Naive thymus-derived CD4-positive, alpha-beta T cell (primary cell): ENCODE results near the gene ANKRD10. TPM values are rescaled to one million over a fixed set of nuclear protein-coding genes. Genes with fewer than 3 reads are reported as not detected.
A peak's percentile ranks its signal among the peaks of the same experiment; 100 is the strongest.

Experiments
- ATAC-seq: fragments of 150-1000 bp; cut with Tn5 transposase; 2 replicates; pipeline ENCODE4 v1.10.0; 2021; ENCODE audit warnings: mild to moderate bottlenecking, moderate library complexity
- CTCF ChIA-PET: fragments of 350-600 bp; sonication (Branson Sonifier 250); formaldehyde crosslinking; loops from one replicate; lab custom pipeline; 2021; ENCODE audit warnings: antibody characterized with exemption; lab: Charles Lee
- POLR2A ChIA-PET: fragments of 350-600 bp; sonication (Branson Sonifier 250); formaldehyde crosslinking; loops from one replicate; lab custom pipeline; 2021; ENCODE audit warnings: antibody characterized with exemption, inconsistent platforms; lab: Charles Lee
- DNase-seq, 9 donors: peaks; one replicate each; pipeline versions ENCODE4 v3.0.0 to v3.0.0-alpha.2; 2020 to 2022; ENCODE audit warnings: mixed read lengths in 1 of 9
- H3K27ac ChIP-seq: one replicate; pipeline ENCODE4 v1.7.0; 2013; ENCODE audit warnings: mild to moderate bottlenecking, low read depth, low read length, moderate library complexity
- H3K27me3 ChIP-seq, 2 donors: one replicate each; pipeline ENCODE4 v1.7.0; 2013; ENCODE audit warnings: low read length in 2 of 2, mild to moderate bottlenecking in 2 of 2, moderate library complexity in 2 of 2; ENCODE audit not compliant: control insufficient read depth in 2 of 2, insufficient read depth in 2 of 2
- H3K36me3 ChIP-seq, 3 experiments: 1 replicate in 2 of 3; 2 replicates in 1 of 3; pipeline ENCODE4 v1.7.0; 2013; ENCODE audit warnings: low read length in 3 of 3, mild to moderate bottlenecking in 3 of 3, moderate library complexity in 1 of 3; ENCODE audit not compliant: insufficient read depth in 3 of 3, control insufficient read depth in 2 of 3
- H3K4me1 ChIP-seq, 2 donors: one replicate each; pipeline ENCODE4 v1.7.0; 2013; ENCODE audit warnings: low read length in 2 of 2, mild to moderate bottlenecking in 2 of 2, moderate library complexity in 1 of 2; ENCODE audit not compliant: control insufficient read depth in 2 of 2, insufficient read depth in 2 of 2
- H3K4me3 ChIP-seq: 2 replicates; pipeline ENCODE4 v1.7.0; 2013; ENCODE audit warnings: mild to moderate bottlenecking, low read length
- H3K9me3 ChIP-seq, 3 experiments: 1 replicate in 2 of 3; 2 replicates in 1 of 3; pipeline ENCODE4 v1.7.0; 2013; ENCODE audit warnings: low read length in 3 of 3; ENCODE audit not compliant: control insufficient read depth in 2 of 3
- H3K27ac Mint-ChIP-seq, 9 donors: one replicate each; pipeline ENCODE4 v1.8.0; 2020 to 2022; ENCODE audit warnings: mixed read lengths in 9 of 9, mild to moderate bottlenecking in 8 of 9, moderate library complexity in 5 of 9, inconsistent platforms in 2 of 9
- H3K27me3 Mint-ChIP-seq, 5 donors: one replicate each; pipeline ENCODE4 v1.8.0; 2021 to 2022; ENCODE audit warnings: mixed read lengths in 5 of 5, mild to moderate bottlenecking in 1 of 5
- H3K36me3 Mint-ChIP-seq, 5 donors: one replicate each; pipeline ENCODE4 v1.8.0; 2020 to 2022; ENCODE audit warnings: mixed read lengths in 5 of 5, mild to moderate bottlenecking in 3 of 5, inconsistent platforms in 1 of 5
- H3K4me1 Mint-ChIP-seq, 7 donors: one replicate each; pipeline ENCODE4 v1.8.0; 2020 to 2022; ENCODE audit warnings: mixed read lengths in 7 of 7, mild to moderate bottlenecking in 3 of 7, inconsistent platforms in 1 of 7
- H3K4me3 Mint-ChIP-seq, 10 donors: one replicate each; pipeline ENCODE4 v1.8.0; 2020 to 2022; ENCODE audit warnings: mild to moderate bottlenecking in 10 of 10, mixed read lengths in 10 of 10, moderate library complexity in 6 of 10, inconsistent platforms in 2 of 10
- H3K9me3 Mint-ChIP-seq, 11 donors: one replicate each; pipeline ENCODE4 v1.8.0; 2020 to 2022; ENCODE audit warnings: mixed read lengths in 11 of 11, mild to moderate bottlenecking in 4 of 11, inconsistent platforms in 1 of 11, moderate library complexity in 1 of 11
- intact Hi-C, 2 donors: fragments of 100-400 bp; cut with micrococcal nuclease; formaldehyde crosslinking; loops; one replicate each; pipeline ENCODE4 v1.15.1; 2023
- polyA plus RNA-seq, 2 donors: library from polyadenylated mRNA; unstranded; fragments of 300-500 nt; fragmentation: Illumina TruSeq; gene quantifications; one replicate each; pipeline ENCODE4 v1.2.3, GENCODE V29; 2021
- total RNA-seq, 6 experiments: library from RNA in 5 of 6; stranded (reverse) in 5 of 6; gene quantifications; 1 replicate in 5 of 6; 2 replicates in 1 of 6; pipeline ENCODE4 v1.2.3 and lab custom pipeline; 2021 to 2026

ANKRD10 gene
- total and polyA plus RNA-seq, 7 experiments from 2014 or later: 53.2 to 155 (median 130) TPM

- H3K27me3 ChIP-seq: no peaks in the 10 kb centered on the region
- H3K27ac ChIP-seq: no peak overlapping the region
- Mint-ChIP-seq H3K4me1 (peaks cover 0 to 6% (median 0%) of the 10 kb centered on the region in 7 donors), H3K9me3 (no peaks in the 10 kb centered on the region), H3K27me3 (no peaks in the 10 kb centered on the region), H3K27ac (peak overlapping the region in 1 of 9 donors; percentile 16), H3K36me3 (peaks cover 0 to 16% (median 12%) of the 10 kb centered on the region in 5 donors), H3K4me3 (no peak overlapping the region)
- no peak for DNase-seq
- POLR2A ChIA-PET: no interaction called here
- no peak overlapping the region for H3K4me3 ChIP-seq
- no peak for ATAC-seq
- no peaks in the 10 kb centered on the region for H3K4me1 ChIP-seq
- CTCF ChIA-PET: no interaction called here
- intact Hi-C loops: loop anchor here in 1 of 2 donors (2.0 kb wide), 1 partner anchor 22 kb away; no protein-coding TSS in a partner anchor
- peaks cover 0 to 16% (median 0%) of the 10 kb centered on the region in 3 experiments for H3K36me3 ChIP-seq
- H3K9me3 ChIP-seq: no peaks in the 10 kb centered on the region
These were observed 24.3 kb downstream of the ANKRD10 start for GRCh38 chr13:110890279-110891165.

- Mint-ChIP-seq H3K9me3 (no peaks in the 10 kb centered on the region), H3K4me3 (no peak overlapping the region), H3K27ac (peak overlapping the region in 1 of 9 donors; percentile 20), H3K36me3 (peaks cover 0 to 12% (median 9%) of the 10 kb centered on the region in 5 donors), H3K27me3 (no peaks in the 10 kb centered on the region), H3K4me1 (peaks cover 0 to 7% (median 0%) of the 10 kb centered on the region in 7 donors)
- no peak overlapping the region for H3K4me3 ChIP-seq
- no peak for ATAC-seq
- CTCF ChIA-PET: no interaction called here
- H3K4me1 ChIP-seq: no peaks in the 10 kb centered on the region
- no peaks in the 10 kb centered on the region for H3K27me3 ChIP-seq
- POLR2A ChIA-PET: no interaction called here
- no peaks in the 10 kb centered on the region for H3K9me3 ChIP-seq
- peaks cover 0 to 12% (median 0%) of the 10 kb centered on the region in 3 experiments for H3K36me3 ChIP-seq
- no peak for DNase-seq
- H3K27ac ChIP-seq: no peak overlapping the region
- intact Hi-C loops: no loop called here
These were observed 26.5 kb downstream of the ANKRD10 start for GRCh38 chr13:110888390-110888789.

- Mint-ChIP-seq H3K4me3 (no peak overlapping the region), H3K4me1 (peaks cover 0 to 7% (median 0%) of the 10 kb centered on the region in 7 donors), H3K36me3 (peaks cover 0 to 7% (median 5%) of the 10 kb centered on the region in 5 donors), H3K27me3 (no peaks in the 10 kb centered on the region), H3K9me3 (no peaks in the 10 kb centered on the region), H3K27ac (no peak overlapping the region)
- no peaks in the 10 kb centered on the region for H3K9me3 ChIP-seq
- no peaks in the 10 kb centered on the region for H3K27me3 ChIP-seq
- CTCF ChIA-PET: no interaction called here
- peaks cover 0 to 5% (median 0%) of the 10 kb centered on the region in 3 experiments for H3K36me3 ChIP-seq
- H3K4me3 ChIP-seq: no peak overlapping the region
- no peak overlapping the region for H3K27ac ChIP-seq
- intact Hi-C loops: no loop called here
- no peak for ATAC-seq
- POLR2A ChIA-PET: no interaction called here
- no peak for DNase-seq
- no peaks in the 10 kb centered on the region for H3K4me1 ChIP-seq
These were observed 27.1 kb downstream of the ANKRD10 start for GRCh38 chr13:110887597-110888333.

GRCh38 chr13:110886870-110887596 is 27.8 kb downstream of the ANKRD10 start:
- no peak overlapping the region for H3K27ac Mint-ChIP-seq
- no peak for DNase-seq
- H3K4me3 Mint-ChIP-seq: no peak overlapping the region
- ATAC-seq: no peak
- H3K36me3 Mint-ChIP-seq: peaks cover 0 to 4% (median 0%) of the 10 kb centered on the region in 5 donors
- H3K4me1 Mint-ChIP-seq: peaks cover 0 to 7% (median 0%) of the 10 kb centered on the region in 7 donors
- ChIA-PET POLR2A (no interaction called here), CTCF (interaction anchor here (0.6 kb wide), 1 partner anchor 27 kb away, joined by 4 read pairs; no protein-coding TSS in a partner anchor)
- Histone ChIP-seq H3K9me3 (no peaks in the 10 kb centered on the region), H3K36me3 (no peaks in the 10 kb centered on the region), H3K4me3 (no peak overlapping the region), H3K4me1 (no peaks in the 10 kb centered on the region), H3K27me3 (no peaks in the 10 kb centered on the region), H3K27ac (no peak overlapping the region)
- intact Hi-C loops: no loop called here
- no peaks in the 10 kb centered on the region for H3K9me3 Mint-ChIP-seq
- H3K27me3 Mint-ChIP-seq: no peaks in the 10 kb centered on the region

- H3K9me3 ChIP-seq: no peaks in the 10 kb centered on the region
- Mint-ChIP-seq H3K4me3 (no peak overlapping the region), H3K4me1 (peaks cover 0 to 7% (median 0%) of the 10 kb centered on the region in 7 donors), H3K27ac (peak overlapping the region in 1 of 9 donors; percentile 25), H3K9me3 (no peaks in the 10 kb centered on the region), H3K36me3 (peaks cover 0 to 5% (median 3%) of the 10 kb centered on the region in 5 donors), H3K27me3 (no peaks in the 10 kb centered on the region)
- H3K4me1 ChIP-seq: no peaks in the 10 kb centered on the region
- ChIA-PET CTCF (interaction anchor here (0.6 kb wide), 1 partner anchor 27 kb away, joined by 4 read pairs; no protein-coding TSS in a partner anchor), POLR2A (no interaction called here)
- H3K4me3 ChIP-seq: no peak overlapping the region
- intact Hi-C loops: no loop called here
- H3K36me3 ChIP-seq: peaks cover 0 to 3% (median 0%) of the 10 kb centered on the region in 3 experiments
- no peak for ATAC-seq
- DNase-seq: no peak
- no peak overlapping the region for H3K27ac ChIP-seq
- no peaks in the 10 kb centered on the region for H3K27me3 ChIP-seq
These were observed 28.7 kb downstream of the ANKRD10 start for GRCh38 chr13:110885966-110886869.
